Measurements from ENCODE around the gene LMX1A. TPM values are rescaled to one million over a fixed set of nuclear protein-coding genes. Genes with fewer than 3 reads are reported as not detected.

Gene LMX1A
- total RNA-seq, 2 experiments from 2014 or later, result not detected

DNA sequence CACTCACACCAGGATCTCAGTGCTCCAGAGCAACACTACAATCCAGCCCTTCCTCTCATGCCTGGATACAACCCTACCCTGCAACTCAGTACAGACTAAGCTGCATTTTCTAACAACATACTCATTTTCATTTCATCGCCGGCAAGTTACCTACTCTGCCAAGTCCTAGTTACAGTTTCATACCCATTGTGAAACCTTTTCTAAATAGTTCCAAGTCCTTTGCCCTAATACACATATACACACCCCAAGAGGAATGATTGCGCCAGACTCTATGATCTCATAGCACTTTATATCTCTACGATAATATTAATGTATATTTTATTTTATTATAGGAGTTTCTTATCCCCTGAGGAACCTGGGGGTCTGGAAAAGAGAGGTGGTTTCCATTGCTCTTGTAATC is 122.4 kb downstream of the LMX1A start:
- CTCF ChIA-PET, result no interaction called here

DNA sequence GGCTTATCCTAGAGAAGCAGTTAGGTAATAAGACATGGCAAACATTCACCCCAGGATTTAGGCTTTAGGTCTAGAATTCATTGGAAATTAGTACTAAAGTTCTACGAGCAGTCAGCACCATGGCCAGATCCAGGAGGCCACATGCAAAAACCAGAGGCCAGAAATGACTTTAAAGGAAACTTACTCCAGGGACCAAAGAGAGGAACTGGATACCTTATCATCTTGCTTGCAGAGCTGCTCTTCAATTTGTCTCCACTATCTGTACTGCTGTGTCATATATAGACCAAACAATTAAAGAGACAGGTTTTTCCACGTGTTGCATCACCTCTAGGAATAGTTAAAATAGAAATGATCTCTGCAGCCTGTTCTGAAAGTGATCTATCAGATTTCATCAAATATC is 127.8 kb downstream of the LMX1A start:
- CTCF ChIA-PET, result interaction anchor here (0.6 to 1.3 kb wide), 2 partner anchors 140 to 664 kb away, joined by 3 read pairs; no protein-coding TSS in a partner anchor

More for the DNA sequence above, 122.4 kb downstream of the LMX1A start:
- POLR2A ChIA-PET, result no interaction called here

GRCh38 chr1:165228111-165228655 is 128.3 kb downstream of the LMX1A start:
- ChIA-PET CTCF (interaction anchor here (0.6 to 1.3 kb wide), 2 partner anchors 141 to 664 kb away, joined by 3 read pairs; no protein-coding TSS in a partner anchor), POLR2A (no interaction called here)

More for the DNA sequence above, 127.8 kb downstream of the LMX1A start:
- POLR2A ChIA-PET, result no interaction called here

- CTCF ChIA-PET, result no interaction called here
- POLR2A ChIA-PET, result no interaction called here
Measured at GRCh38 chr1:165226326-165226725, 130.2 kb downstream of the LMX1A start.

DNA sequence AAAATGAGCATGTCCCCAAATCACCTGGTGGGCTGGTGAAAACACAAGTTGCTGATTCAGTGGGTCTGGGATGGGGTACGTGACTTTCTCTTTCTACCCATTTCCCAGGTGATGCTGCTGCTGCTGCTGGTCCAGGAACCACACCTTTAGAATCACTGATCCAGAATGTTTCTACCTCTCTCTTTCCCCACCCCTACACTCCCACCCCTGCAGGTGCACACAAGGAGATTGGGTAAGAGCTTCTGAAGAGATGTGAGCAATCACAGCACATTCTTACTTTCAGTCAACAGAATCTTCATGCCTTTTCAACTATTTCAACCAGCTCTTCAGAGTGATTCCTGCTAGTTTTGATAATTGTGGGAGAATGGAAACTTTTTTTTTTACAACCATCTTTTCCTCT is 130.9 kb downstream of the LMX1A start:
- ChIA-PET CTCF (no interaction called here), POLR2A (no interaction called here)

DNA sequence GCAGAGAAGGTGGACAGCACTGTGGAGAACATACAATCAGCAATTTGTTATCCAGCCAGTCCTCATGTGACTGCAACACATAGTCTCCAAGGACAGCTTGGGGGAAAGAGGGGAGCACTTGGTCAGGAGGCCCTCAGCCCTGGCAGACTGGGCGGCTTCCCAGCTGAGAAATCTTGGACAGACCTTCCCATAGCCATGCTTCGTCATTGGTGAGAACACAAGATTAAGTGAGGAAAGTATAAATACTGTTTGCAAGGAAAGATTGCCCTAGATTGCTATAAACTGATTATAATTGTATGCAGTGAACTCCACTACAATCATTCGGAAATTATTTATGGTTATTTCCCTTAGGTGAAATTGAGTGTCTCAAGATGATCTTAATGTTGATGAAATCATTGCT is 131.5 kb downstream of the LMX1A start:
- ChIA-PET CTCF (no interaction called here), POLR2A (no interaction called here)

DNA sequence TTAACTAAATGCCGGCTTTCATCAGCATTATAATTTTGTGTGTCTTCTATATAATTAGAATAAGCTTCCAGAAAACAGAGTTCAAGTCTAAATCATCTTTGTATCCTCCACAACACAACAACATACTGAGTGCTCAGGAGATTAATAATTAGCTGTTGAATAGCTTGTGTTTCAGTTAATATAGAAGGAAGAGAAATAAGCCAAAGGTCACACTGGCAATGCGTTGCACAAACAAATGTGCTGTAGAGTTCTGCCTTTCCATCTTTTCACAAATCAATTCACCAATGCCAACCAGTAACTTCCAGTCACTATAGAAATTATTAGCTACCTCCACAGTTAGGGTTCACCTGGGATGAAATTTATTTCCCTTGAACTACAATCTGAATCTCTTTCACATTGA is 132.0 kb downstream of the LMX1A start:
- ChIA-PET POLR2A (no interaction called here), CTCF (no interaction called here)

DNA sequence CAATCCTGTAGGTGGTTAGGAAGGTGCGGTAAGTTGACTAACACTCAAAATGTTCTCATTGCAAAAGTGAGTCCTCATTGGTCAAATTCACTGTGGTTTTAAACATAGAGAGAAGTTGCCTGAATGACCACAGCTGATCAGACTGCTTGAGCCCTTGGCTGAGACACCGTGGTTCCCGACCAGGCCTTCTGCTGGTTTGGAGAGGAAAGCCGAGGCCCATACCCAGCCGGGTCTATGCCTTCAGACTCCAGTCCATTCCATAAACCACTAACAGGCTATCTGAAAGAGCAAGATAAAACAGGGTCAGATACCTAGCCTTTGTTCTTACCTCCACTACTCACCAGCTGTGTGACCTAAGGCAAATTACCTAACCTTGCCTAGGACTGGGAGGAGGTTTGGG is 133.9 kb downstream of the LMX1A start:
- POLR2A ChIA-PET, result no interaction called here
- CTCF ChIA-PET, result no interaction called here

GRCh38 chr1:165218731-165219130 is 137.8 kb downstream of the LMX1A start:
- ChIA-PET POLR2A (no interaction called here), CTCF (no interaction called here)

DNA sequence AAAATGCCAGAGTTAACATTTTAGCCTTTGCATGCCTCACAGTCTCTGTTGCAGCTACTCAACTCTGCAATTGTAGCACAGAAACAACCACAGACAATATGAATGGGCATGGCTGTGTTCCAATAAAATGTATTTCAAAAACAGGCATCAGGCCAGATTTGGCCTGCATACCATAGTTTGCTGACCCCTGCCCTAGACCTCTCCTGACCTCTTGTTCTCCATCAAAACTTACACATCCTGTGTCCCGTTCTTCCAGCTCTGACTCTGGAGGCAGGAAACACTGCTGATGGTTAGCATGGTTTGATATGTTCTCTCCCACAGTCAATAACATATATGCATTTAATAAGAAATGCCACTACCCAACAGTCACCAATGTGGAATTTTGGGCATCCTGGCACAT is 138.6 kb downstream of the LMX1A start:
- ChIA-PET CTCF (no interaction called here), POLR2A (no interaction called here)

- POLR2A ChIA-PET, result no interaction called here
- CTCF ChIA-PET, result no interaction called here
Measured at GRCh38 chr1:165216254-165216653, 140.3 kb downstream of the LMX1A start.

- ChIA-PET CTCF (no interaction called here), POLR2A (no interaction called here)
Measured at GRCh38 chr1:165215676-165216075, 140.8 kb downstream of the LMX1A start.

GRCh38 chr1:165212229-165212628 is 144.3 kb downstream of the LMX1A start:
- ChIA-PET POLR2A (no interaction called here), CTCF (no interaction called here)

DNA sequence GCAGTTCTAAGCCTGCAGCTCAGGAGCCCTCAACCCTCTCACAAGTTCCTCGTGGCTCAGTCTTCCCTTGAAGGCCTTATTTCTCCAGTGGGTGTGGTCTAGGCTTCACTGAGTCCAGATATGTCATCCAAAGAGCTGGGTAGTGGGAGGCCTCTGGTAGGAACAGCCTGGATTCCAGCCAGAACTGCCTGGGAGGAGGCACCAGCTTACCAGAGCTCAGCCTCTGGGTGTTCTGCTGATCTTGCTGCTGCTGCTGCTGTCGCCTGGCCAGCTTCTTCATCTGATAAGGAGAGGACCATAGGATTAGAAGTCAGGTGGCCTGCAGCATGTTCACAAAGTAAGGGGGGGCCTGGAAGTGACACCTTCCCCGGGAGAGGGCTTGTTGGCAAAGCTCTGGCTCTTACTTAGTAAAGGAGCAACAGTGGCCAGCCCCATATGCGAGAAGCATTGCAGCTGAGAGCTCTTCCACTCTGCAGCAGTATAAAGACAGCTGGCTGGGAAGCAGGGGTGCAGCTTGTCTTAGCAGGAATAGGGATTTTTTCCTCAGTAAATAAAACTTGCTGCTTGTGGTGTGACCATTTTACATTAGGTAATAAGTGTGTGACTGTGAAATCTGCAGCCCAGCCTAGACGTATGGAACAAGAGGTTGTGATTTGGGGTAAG is 148.5 kb downstream of the LMX1A start:
- ChIA-PET POLR2A (no interaction called here), CTCF (no interaction called here)

DNA sequence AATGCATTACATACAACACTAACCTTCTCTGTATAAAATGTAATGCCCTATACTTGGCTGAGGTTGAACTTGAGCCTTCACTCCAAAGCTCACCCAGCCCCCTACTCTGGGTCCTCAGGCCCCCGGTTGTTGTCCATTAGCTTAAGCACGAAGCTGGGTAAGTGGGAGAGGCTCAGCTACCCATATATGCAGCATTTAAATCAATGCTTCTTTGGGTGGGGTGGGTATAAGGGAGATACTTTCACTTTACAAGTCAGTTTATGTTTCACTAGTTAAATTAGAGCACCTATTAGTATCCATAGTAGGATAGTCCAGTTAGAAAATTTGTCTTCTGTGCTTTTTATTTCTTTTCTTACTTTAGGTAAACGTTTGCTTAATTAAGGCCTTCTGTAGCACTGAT is 151.4 kb downstream of the LMX1A start:
- ChIA-PET POLR2A (no interaction called here), CTCF (no interaction called here)

DNA sequence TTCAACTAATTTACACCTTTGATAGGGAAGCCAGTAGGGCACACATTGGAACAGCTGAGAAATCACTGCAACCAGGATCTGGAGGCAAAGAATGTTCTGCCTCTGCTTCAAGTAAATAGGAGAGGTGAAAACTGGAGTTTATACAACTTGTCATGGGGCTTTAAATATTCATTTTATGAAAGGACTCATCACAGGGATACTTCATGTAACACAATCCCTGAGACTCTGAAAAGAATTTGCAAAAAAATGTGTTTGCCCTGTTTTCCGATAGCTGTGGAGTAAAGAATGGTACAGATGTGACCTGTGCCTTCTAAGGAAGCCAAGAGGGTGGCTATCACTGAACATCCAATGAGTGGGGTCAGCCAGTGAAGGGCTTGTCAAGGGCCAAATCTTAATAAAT is 152.0 kb downstream of the LMX1A start:
- POLR2A ChIA-PET, result no interaction called here
- CTCF ChIA-PET, result no interaction called here

DNA sequence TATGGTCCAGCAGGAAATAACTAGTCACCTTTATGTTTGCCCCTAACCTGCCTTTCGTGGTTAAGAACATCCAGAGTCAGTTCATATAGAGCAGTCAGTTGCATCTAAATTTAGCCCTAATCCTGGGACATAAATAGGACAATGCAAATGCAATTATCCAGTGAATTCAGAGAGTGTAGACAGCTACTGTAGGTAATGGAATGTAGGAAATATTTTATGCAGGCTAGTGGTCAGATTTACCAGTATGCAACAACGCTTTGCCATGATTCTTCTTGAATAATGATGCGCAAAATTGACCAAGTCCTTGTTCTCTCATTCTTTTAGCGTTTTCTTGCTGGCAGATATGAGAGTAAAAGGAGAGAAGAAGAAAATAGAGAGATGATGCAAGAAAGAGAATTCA is 165.4 kb downstream of the LMX1A start:
- POLR2A ChIA-PET, result no interaction called here
- CTCF ChIA-PET, result no interaction called here

DNA sequence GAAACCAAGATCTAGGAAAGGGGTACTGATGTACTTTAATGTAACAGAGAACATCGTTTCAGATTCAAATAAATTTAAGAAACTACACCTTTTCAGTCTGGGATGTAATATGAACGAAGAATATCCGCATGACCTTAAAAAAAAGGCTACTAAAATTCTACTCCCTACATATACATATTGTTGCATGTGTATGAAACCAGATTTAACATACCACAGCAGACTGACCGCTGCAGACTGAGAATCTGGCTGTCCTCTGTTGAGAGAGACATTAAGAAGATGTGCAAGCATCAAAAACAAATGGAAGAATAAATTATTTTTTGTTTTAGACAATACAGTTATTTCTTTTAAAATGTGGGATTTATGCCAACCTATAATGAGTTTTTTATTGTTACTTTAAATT is 166.6 kb downstream of the LMX1A start:
- POLR2A ChIA-PET, result no interaction called here
- CTCF ChIA-PET, result no interaction called here

GRCh38 chr1:165189011-165189410 is 167.5 kb downstream of the LMX1A start:
- POLR2A ChIA-PET, result no interaction called here
- CTCF ChIA-PET, result no interaction called here

GRCh38 chr1:165187031-165188009 is 169.2 kb downstream of the LMX1A start:
- CTCF ChIA-PET, result no interaction called here
- POLR2A ChIA-PET, result no interaction called here

GRCh38 chr1:165185161-165185889 is 171.2 kb downstream of the LMX1A start:
- ChIA-PET POLR2A (no interaction called here), CTCF (no interaction called here)

Data from activated CD8-positive, alpha-beta memory T cell treated with anti-CD3 and anti-CD28 coated beads for 36 hours (primary cell).